A549 (cell line): ENCODE data around the gene ONECUT2.

Source experiments
- ATOH8 ChIP-seq: fragments of 250-450 bp; sonication (Bioruptor Pico); IDR thresholded peaks from 2 replicates; pipeline ENCODE4 v1.5.0; 2020; ENCODE audit warnings: low read depth, mild to moderate bottlenecking, moderate library complexity
- CTCF ChIP-seq: fragments of >200 bp; sonication (Bioruptor Twin); formaldehyde crosslinking; IDR thresholded peaks from 3 replicates; pipeline ENCODE4 v1.5.1; 2016
- HMGXB4 ChIP-seq: fragments of 250-450 bp; sonication (Bioruptor Pico); IDR thresholded peaks from 2 replicates; pipeline ENCODE4 v1.5.0; 2021; ENCODE audit warnings: mild to moderate bottlenecking, moderate library complexity, borderline replicate concordance
- MAZ ChIP-seq: fragments of 150-350 bp; IDR thresholded peaks from 2 replicates; pipeline ENCODE4 v1.6.1; 2014; ENCODE audit warnings: antibody characterized with exemption, low read depth, low read length, borderline replicate concordance
- POLR2A ChIP-seq: IDR thresholded peaks from 2 replicates; pipeline ENCODE4 v1.6.1; 2012; ENCODE audit warnings: mild to moderate bottlenecking, low read length
- RARB ChIP-seq: fragments of 250-450 bp; sonication (Bioruptor Pico); IDR thresholded peaks from 2 replicates; pipeline ENCODE4 v1.8.0; 2021; ENCODE audit warnings: mild to moderate bottlenecking, moderate library complexity
- REST ChIP-seq: fragments of 200-600 bp; sonication (generic); IDR thresholded peaks from 2 replicates; pipeline ENCODE4 v1.6.1; 2016; ENCODE audit warnings: antibody characterized with exemption, mild to moderate bottlenecking, moderate library complexity
- RFX5 ChIP-seq: fragments of 450-650 bp; IDR thresholded peaks from 2 replicates; pipeline ENCODE4 v1.7.1; 2014; ENCODE audit warnings: antibody characterized with exemption, mild to moderate bottlenecking, moderate library complexity
- ZNF302 ChIP-seq: fragments of 250-450 bp; sonication (Bioruptor Pico); IDR thresholded peaks from 2 replicates; pipeline ENCODE4 v1.9.0; 2021; ENCODE audit warnings: inconsistent platforms, mild to moderate bottlenecking, moderate library complexity

GRCh38 chr18:57435846-57436190 lies 644 bp downstream of the ONECUT2 start:
- no peak for TF ChIP-seq ATOH8 (CRISPR knock-in tag)
- no peak for TF ChIP-seq REST
- TF ChIP-seq CTCF, result no peak
- no peak for TF ChIP-seq POLR2A
- no peak for TF ChIP-seq ZNF302 (CRISPR knock-in tag)
- TF ChIP-seq RARB (CRISPR knock-in tag), result no peak
- no peak for TF ChIP-seq MAZ
- TF ChIP-seq RFX5, result no peak
- no peak for TF ChIP-seq HMGXB4
